K562 (cell line): ENCODE results near the gene EFHD2. TPM values are rescaled to one million over a fixed set of nuclear protein-coding genes. Genes with fewer than 3 reads are reported as not detected.

Source experiments
- ADNP ChIP-seq: fragments of 200-800 bp; sonication (Bioruptor generic); IDR thresholded peaks from 2 replicates; pipeline ENCODE4 v1.6.1; 2016; ENCODE audit warnings: missing genetic modification characterization, missing compliant biosample characterization
- BRF2 ChIP-seq: IDR thresholded peaks from 3 replicates; pipeline ENCODE4 v1.6.1; 2011; ENCODE audit warnings: borderline replicate concordance, mild to moderate bottlenecking; ENCODE audit not compliant: insufficient read length, insufficient read depth
- CHD4 ChIP-seq: fragments of 200-600 bp; sonication (generic); IDR thresholded peaks from 3 replicates; pipeline ENCODE4 v1.6.1; 2012; ENCODE audit warnings: low read depth, mild to moderate bottlenecking, mixed read lengths, low read length, inconsistent platforms; ENCODE audit not compliant: insufficient read depth, insufficient replicate concordance, poor library complexity, severe bottlenecking
- FOXJ2 ChIP-seq: fragments of 200-800 bp; sonication (Bioruptor generic); IDR thresholded peaks from 2 replicates; pipeline ENCODE4 v1.6.1; 2016; ENCODE audit warnings: missing genetic modification characterization, missing compliant biosample characterization
- HDAC8 ChIP-seq: fragments of 450-650 bp; IDR thresholded peaks from 2 replicates; pipeline ENCODE4 v1.6.1; 2016; ENCODE audit warnings: mild to moderate bottlenecking, missing genetic modification characterization, moderate library complexity, missing compliant biosample characterization
- NBN ChIP-seq: fragments of 450-650 bp; IDR thresholded peaks from 2 replicates; pipeline ENCODE4 v1.6.1; 2016; ENCODE audit warnings: low read depth, mild to moderate bottlenecking
- NRF1 ChIP-seq, 2 experiments: fragments of 450-650 bp; IDR thresholded peaks in 1 of 2; conservative IDR thresholded peaks in 1 of 2; 2 replicates each; pipeline ENCODE4 v1.6.1; 2014; ENCODE audit warnings: mild to moderate bottlenecking in 2 of 2
- NUFIP1 ChIP-seq: fragments of 450-650 bp; IDR thresholded peaks from 2 replicates; pipeline ENCODE4 v1.6.1; 2018; ENCODE audit not compliant: partially characterized antibody
- PHF20 ChIP-seq: fragments of 450-650 bp; IDR thresholded peaks from 2 replicates; pipeline ENCODE4 v1.6.1; 2018; ENCODE audit not compliant: partially characterized antibody
- PHF8 ChIP-seq: fragments of 200-600 bp; sonication (generic); IDR thresholded peaks from 2 replicates; pipeline ENCODE4 v1.6.1; 2012; ENCODE audit warnings: mixed run types, mild to moderate bottlenecking, inconsistent platforms, low read length, moderate library complexity, borderline replicate concordance
- PML ChIP-seq: IDR thresholded peaks from 2 replicates; pipeline ENCODE4 v1.6.1; 2012; ENCODE audit warnings: low read length, inconsistent platforms
- PREB ChIP-seq: sonication (generic); formaldehyde crosslinking; IDR thresholded peaks from 2 replicates; pipeline ENCODE4 v1.8.1; 2023; ENCODE audit warnings: mild to moderate bottlenecking, missing genetic modification reagents
- RBM14 ChIP-seq: fragments of 200-400 bp; formaldehyde crosslinking; IDR thresholded peaks from 2 replicates; pipeline ENCODE4 v1.6.1; 2018; ENCODE audit warnings: low read depth, mild to moderate bottlenecking, low read length, moderate library complexity, borderline replicate concordance; ENCODE audit not compliant: insufficient read depth
- THAP12 ChIP-seq: fragments of 250-450 bp; sonication (Bioruptor Pico); IDR thresholded peaks from 2 replicates; pipeline ENCODE4 v1.9.0; 2021; ENCODE audit warnings: mild to moderate bottlenecking, inconsistent platforms
- UBTF ChIP-seq, 2 experiments: IDR thresholded peaks; 2 replicates each; pipeline ENCODE4 v1.6.1; 2012; ENCODE audit warnings: improper control_type of control experiment in 2 of 2, low read depth in 2 of 2, low read length in 2 of 2, borderline replicate concordance in 1 of 2
- ZNF282 ChIP-seq: sonication (generic); formaldehyde crosslinking; IDR thresholded peaks from 2 replicates; pipeline ENCODE4 v1.8.1; 2023; ENCODE audit warnings: missing genetic modification reagents
- ZNF324 ChIP-seq: fragments of 250-450 bp; sonication (Bioruptor Pico); IDR thresholded peaks from 2 replicates; pipeline ENCODE4 v1.4.0; 2020; ENCODE audit warnings: mild to moderate bottlenecking
- ZNF347 ChIP-seq: fragments of 450-650 bp; formaldehyde crosslinking; IDR thresholded peaks from 2 replicates; pipeline ENCODE4 v1.4.0; 2020; ENCODE audit warnings: low read depth, mild to moderate bottlenecking, moderate library complexity
- ZNF445 ChIP-seq: fragments of 250-450 bp; sonication (Bioruptor Pico); IDR thresholded peaks from 2 replicates; pipeline ENCODE4 v1.4.0; 2020; ENCODE audit warnings: low read depth, mild to moderate bottlenecking, moderate library complexity
- ZNF511 ChIP-seq: sonication (generic); formaldehyde crosslinking; IDR thresholded peaks from 2 replicates; pipeline ENCODE4 v1.8.0; 2022; ENCODE audit warnings: mild to moderate bottlenecking, missing genetic modification reagents
- ZNF696 ChIP-seq: fragments of 250-450 bp; sonication (Bioruptor Pico); conservative IDR thresholded peaks from 2 replicates; pipeline ENCODE4 v1.4.0; 2020; ENCODE audit warnings: mild to moderate bottlenecking, moderate library complexity
- ZNF75A ChIP-seq: fragments of 450-650 bp; formaldehyde crosslinking; IDR thresholded peaks from 2 replicates; pipeline ENCODE4 v1.4.0; 2020; ENCODE audit warnings: mild to moderate bottlenecking
- polyA plus RNA-seq, 8 experiments: library from polyadenylated mRNA; depleted of rRNA in 4 of 8; stranded (reverse) in 5 of 8; unstranded in 3 of 8; fragments of >200 nt; fragmentation: Nextera tagmentation in 2 of 8; fragmentation: Illumina TruSeq in 1 of 8; extraction: Ambion mirVana in 2 of 8; extraction: Trizol in 1 of 8; gene quantifications; 2 replicates each; pipeline versions ENCODE4 v1.2.1 to v1.2.3, GENCODE V29; 2011 to 2014; ENCODE audit warnings: inconsistent platforms in 1 of 8, missing spikeins in 1 of 8
- total RNA-seq, 7 experiments: library from RNA; depleted of rRNA in 6 of 7; stranded (reverse); fragments of >200 nt in 6 of 7; fragmentation: Illumina TruSeq in 2 of 7; extraction: Trizol in 2 of 7; gene quantifications; 2 replicates each; pipeline versions ENCODE4 v1.2.1 to v1.2.3, GENCODE V29; 2011 to 2021; ENCODE audit warnings: low replicate concordance in 1 of 7

EFHD2 gene
- total and polyA plus RNA-seq, 9 of the 15 experiments (the other 6 are each of a cell fraction or from before 2014, with no cell fraction given), result 1.7 to 73.5 (median 25.2) TPM

- TF ChIP-seq HDAC8 (tag), result no peak
- no peak for TF ChIP-seq NRF1 (conservative IDR thresholded peaks at IDR 0.05 in 1 of 2, IDR thresholded peaks at IDR 0.05 in 1 of 2)
- no peak for TF ChIP-seq FOXJ2 (tag)
- TF ChIP-seq ZNF75A (CRISPR knock-in tag), result no peak
- TF ChIP-seq PREB, result no peak
- no peak for TF ChIP-seq UBTF (IDR thresholded peaks at IDR 0.05; ENCODE audit: borderline replicate concordance in 1 of 2, low read depth in 2 of 2, low read length in 2 of 2)
- TF ChIP-seq THAP12 (CRISPR knock-in tag), result no peak
- no peak for TF ChIP-seq ZNF282 (CRISPR knock-in tag)
- TF ChIP-seq NBN, result no peak
- no peak for TF ChIP-seq ZNF347 (CRISPR knock-in tag)
- TF ChIP-seq PML, result no peak
- TF ChIP-seq ZNF324, result no peak
- TF ChIP-seq PHF20, result peak; percentile 51
- no peak for TF ChIP-seq RBM14
- no peak for TF ChIP-seq ZNF511 (CRISPR knock-in tag)
- TF ChIP-seq ZNF445 (CRISPR knock-in tag), result no peak
- no peak for TF ChIP-seq NUFIP1
- no peak for TF ChIP-seq BRF2
- TF ChIP-seq ZNF696 (CRISPR knock-in tag), result no peak
- TF ChIP-seq PHF8, result no peak
- peak; percentile 81; the same call in 1 of the 2 replicates for TF ChIP-seq ADNP (tag)
- TF ChIP-seq CHD4, result peak; percentile 89
Measured at GRCh38 chr1:15452216-15452615, 42.5 kb downstream of the EFHD2 start (continued).
